GM12874 (cell line): ENCODE data around the gene SP3.

Experiments
- TF ChIP-seq, protein P1 (sequence below): IDR thresholded peaks from 2 replicates; pipeline ENCODE4 v1.5.1; 2011; ENCODE audit warnings: low read depth, mild to moderate bottlenecking, control low read depth, low read length, moderate library complexity; ENCODE audit not compliant: insufficient read depth

The SP3 gene

DNA sequence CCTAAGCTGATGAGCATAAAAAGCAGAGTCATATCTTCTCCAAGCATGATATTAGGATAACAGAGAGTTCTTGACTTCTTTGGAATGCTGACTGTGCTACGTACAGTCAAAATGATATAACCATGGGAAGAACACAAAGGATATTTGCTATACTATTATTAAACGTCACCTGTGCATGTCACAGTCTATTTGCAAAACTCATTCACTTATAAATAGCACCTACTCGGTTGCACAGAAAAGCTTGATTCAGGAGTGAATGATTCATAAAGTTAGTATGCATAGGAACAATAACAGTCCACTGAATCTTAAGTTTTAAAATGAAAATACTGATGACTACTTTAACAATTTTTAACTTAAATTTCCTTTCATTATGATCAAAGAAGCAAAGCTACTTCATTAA lies 83.3 kb downstream of the SP3 start:
- TF ChIP-seq, protein P1, sequence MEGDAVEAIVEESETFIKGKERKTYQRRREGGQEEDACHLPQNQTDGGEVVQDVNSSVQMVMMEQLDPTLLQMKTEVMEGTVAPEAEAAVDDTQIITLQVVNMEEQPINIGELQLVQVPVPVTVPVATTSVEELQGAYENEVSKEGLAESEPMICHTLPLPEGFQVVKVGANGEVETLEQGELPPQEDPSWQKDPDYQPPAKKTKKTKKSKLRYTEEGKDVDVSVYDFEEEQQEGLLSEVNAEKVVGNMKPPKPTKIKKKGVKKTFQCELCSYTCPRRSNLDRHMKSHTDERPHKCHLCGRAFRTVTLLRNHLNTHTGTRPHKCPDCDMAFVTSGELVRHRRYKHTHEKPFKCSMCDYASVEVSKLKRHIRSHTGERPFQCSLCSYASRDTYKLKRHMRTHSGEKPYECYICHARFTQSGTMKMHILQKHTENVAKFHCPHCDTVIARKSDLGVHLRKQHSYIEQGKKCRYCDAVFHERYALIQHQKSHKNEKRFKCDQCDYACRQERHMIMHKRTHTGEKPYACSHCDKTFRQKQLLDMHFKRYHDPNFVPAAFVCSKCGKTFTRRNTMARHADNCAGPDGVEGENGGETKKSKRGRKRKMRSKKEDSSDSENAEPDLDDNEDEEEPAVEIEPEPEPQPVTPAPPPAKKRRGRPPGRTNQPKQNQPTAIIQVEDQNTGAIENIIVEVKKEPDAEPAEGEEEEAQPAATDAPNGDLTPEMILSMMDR: no peak

DNA sequence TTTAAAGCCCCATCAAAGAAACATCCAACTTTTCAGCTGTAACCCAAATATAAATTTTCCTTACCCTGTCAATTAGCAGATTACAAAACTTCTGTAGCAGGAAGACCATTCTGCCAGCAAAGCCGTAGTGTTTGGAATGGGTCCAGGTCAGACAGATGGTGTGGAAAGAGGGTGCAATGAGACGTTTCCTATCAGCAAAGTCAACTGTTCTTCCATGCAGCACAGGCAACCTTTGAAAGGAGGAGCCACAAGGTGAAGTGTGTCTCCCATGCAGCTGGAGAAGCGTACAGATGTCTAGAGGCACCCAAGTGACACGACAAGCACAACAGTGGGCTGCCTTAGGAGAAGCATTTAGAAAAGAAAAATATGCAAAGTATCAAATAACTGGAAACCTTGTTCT lies 83.7 kb downstream of the SP3 start:
- TF ChIP-seq, protein P1: no peak

DNA sequence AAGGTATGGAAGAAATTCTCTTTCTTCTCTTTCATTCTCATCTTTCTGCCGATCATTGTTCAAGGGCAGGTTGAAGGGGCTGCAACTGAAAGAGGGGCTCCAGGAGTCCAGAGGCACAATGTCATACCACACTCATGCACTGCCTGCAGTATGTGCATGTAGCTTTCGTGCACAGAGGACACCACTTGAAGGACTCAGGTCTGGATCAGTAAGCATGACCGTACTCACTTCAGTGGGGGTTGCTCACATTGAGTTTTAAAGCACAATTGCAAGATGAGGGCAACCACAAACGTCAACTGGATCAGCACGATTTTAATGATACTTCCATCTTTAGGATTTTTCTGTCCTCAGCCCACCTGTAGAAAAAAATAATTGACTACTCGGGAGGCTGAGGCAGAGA lies 84.6 kb downstream of the SP3 start:
- TF ChIP-seq, protein P1: no peak

DNA sequence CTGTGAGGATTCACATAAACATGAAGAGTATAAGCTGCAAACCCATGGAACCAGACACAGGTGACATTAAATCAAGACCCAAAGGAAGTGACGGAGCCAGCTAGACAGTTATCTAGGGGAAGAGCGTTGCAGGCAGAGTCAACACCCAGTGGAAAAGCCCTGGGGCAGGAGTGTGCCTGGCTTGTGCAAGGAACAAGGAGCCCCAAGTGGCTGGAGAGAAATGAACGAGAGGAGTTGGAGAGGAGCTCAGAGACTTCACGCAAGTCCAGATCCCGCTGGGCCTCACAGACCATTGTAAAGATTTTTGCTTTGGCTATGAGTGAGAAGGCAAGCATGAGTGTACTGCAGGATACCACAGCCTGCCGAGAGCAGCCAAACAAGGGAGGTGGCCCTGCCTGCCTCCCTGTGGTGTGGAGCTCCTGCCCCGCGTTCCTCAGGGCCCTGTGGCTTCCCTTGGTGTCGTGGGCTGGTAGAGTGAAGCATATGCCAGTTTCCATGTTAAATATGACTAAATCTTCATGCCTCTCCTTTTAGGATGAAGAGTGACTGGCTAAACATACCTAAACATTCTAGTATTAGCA lies 88.2 kb downstream of the SP3 start:
- TF ChIP-seq, protein P1: no peak

DNA sequence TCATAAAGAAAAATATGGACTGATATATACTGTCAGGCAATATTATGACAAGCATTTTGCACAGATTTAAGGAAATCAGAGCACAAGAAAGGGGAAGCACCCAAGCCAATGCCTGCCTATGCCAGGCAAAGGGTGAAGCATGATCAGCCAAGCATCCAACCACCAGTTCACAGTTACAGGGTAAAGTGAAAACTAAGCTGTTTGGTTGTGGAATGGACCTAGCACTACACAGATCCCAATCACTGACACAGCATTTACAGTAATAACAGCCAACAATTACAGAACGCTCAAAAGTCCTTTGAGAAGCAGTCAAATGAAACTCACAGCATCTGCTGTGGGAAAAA lies 90.3 kb downstream of the SP3 start:
- TF ChIP-seq, protein P1: no peak

DNA sequence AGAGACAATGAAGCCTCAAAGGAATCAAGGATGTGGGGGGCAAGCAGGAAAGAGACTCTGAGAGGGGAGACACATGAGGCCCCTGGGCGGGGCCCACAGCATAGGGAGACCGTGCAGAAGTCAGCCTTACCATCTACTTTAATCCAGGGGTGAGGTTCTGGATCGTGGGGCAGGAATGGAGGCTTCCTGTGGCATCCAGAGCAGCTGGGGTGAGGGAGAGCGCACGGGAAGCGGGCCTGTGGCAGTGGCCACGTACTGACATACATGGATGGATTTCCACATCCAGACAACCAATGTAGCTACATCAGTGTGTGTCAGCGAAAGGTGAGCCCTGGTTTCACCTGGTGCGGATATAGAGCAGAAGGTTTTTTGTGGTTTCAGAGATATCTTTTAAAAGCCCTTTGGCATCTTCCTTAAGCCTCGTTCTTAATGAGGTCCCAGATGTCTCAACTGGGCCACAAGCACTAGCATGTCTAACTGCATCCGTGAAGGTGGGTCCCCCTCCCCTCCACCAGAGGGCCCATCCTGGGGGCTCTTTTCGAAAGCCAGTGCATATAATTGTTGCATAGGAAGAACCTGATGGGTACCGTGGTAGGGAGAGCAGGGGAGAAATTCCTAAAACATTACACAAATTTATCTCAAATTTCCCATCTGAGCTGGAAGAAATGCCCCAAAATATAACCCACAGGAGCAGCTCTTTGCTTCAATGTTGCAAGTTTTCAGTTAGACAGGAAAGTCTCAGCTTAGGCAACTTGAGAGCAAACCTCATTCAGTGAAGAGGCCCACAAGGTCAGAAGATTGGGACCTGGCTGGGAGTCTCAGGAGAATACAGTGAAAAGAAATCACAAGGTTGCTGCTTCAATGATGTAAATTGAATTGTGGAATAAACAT lies 90.9 kb downstream of the SP3 start:
- TF ChIP-seq, protein P1: 0 out of 2 replicates have a peak, but pooled peaks have one; percentile 2

DNA sequence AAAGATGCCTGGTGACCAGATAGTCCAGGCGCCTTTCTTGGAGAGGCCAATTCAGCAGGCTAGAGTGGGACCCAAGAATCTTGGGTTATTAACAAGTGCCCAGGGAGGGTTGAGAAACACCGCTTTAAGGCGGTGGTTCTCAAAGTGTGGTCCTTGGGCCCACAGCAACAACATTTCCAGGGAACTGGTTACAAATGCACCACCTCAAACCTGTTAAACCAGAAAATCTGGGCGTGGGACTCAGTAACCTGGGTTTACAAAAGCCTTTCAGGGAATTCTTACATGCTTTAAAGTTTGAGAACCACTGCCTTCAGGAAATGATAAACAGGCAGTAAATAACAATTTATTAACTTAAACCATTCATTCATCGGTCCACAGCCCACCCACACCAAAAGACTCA lies 92.5 kb downstream of the SP3 start:
- TF ChIP-seq, protein P1: no peak
